ENCODE results near the gene HOXB3. TPM values are rescaled to one million over a fixed set of nuclear protein-coding genes. Genes with fewer than 3 reads are reported as not detected.

Gene HOXB3
- 10 to 100 TPM; 10.8 to 12.1 TPM for total RNA-seq

- Mint-ChIP-seq H3K27ac (no peak within 1 kb of the TSS), H3K4me3 (no peak within 1 kb of the TSS), H3K4me1 (peaks cover 48% of the 10 kb centered on the region), H3K27me3 (peaks cover 79% of the 10 kb centered on the region), H3K36me3 (ENCODE audit: low read depth) (no peaks in the 10 kb centered on the region), H3K9me3 (no peaks in the 10 kb centered on the region)
- ChIA-PET POLR2A (interaction anchor here (1.4 to 1.9 kb wide), 2 partner anchors 254 to 256 kb away, joined by 3 to 8 read pairs; no protein-coding TSS in a partner anchor), CTCF (interaction anchor here (0.9 to 5.8 kb wide), 4 partner anchors 97 to 431 kb away, joined by 3 to 62 read pairs (median 8); no protein-coding TSS in a partner anchor)
- DNase-seq: no peak
Measured at GRCh38 chr17:48589831-48590606, at the start of gene HOXB3. HOXB3 (minus strand) TSS chr17:48590241; CDS start chr17:48552474, 37,767 bp downstream.

GRCh38 chr17:48639136-48639535, 49.1 kb upstream of the HOXB3 start:
- POLR2A ChIA-PET: no interaction called here
- peaks cover 96% of the 10 kb centered on the region for H3K27me3 Mint-ChIP-seq
- CTCF ChIA-PET: no interaction called here
- no peak for DNase-seq
- peaks cover 17% of the 10 kb centered on the region for H3K4me1 Mint-ChIP-seq
- no peak overlapping the region for H3K27ac Mint-ChIP-seq
- no peak overlapping the region for H3K4me3 Mint-ChIP-seq
- H3K36me3 Mint-ChIP-seq (ENCODE audit: low read depth): no peaks in the 10 kb centered on the region
- H3K9me3 Mint-ChIP-seq: no peaks in the 10 kb centered on the region

GRCh38 chr17:48637323-48638260, 47.6 kb upstream of the HOXB3 start:
- Mint-ChIP-seq H3K4me1 (peaks cover 25% of the 10 kb centered on the region), H3K9me3 (no peaks in the 10 kb centered on the region), H3K27ac (no peak overlapping the region), H3K36me3 (ENCODE audit: low read depth) (no peaks in the 10 kb centered on the region), H3K27me3 (peaks cover 93% of the 10 kb centered on the region), H3K4me3 (no peak overlapping the region)
- CTCF ChIA-PET: interaction anchor here (0.9 to 2.4 kb wide), 20 partner anchors 11 to 606 kb away, joined by 3 to 27 read pairs (median 5); partner anchors contain the start of gene HOXB9
- POLR2A ChIA-PET: interaction anchor here (1.4 to 1.6 kb wide), 2 partner anchors 11 to 21 kb away, joined by 3 read pairs; no protein-coding TSS in a partner anchor
- DNase-seq: no peak

- no peaks in the 10 kb centered on the region for H3K9me3 Mint-ChIP-seq
- H3K4me1 Mint-ChIP-seq: peaks cover 27% of the 10 kb centered on the region
- DNase-seq: peak; percentile 74
- no peak overlapping the region for H3K4me3 Mint-ChIP-seq
- H3K36me3 Mint-ChIP-seq (ENCODE audit: low read depth): no peaks in the 10 kb centered on the region
- H3K27me3 Mint-ChIP-seq: peaks cover 93% of the 10 kb centered on the region
- ChIA-PET POLR2A (interaction anchor here (1.1 to 2.3 kb wide), 4 partner anchors 11 to 27 kb away, joined by 3 to 10 read pairs (median 4); partner anchors contain the start of gene HOXB9), CTCF (interaction anchor here (0.6 to 2.4 kb wide), 48 partner anchors 10 to 968 kb away, joined by 3 to 27 read pairs (median 4); partner anchors contain the start of genes ATP5MC1 and HOXB9)
- H3K27ac Mint-ChIP-seq: no peak overlapping the region
Measured at GRCh38 chr17:48636177-48637018, 46.4 kb upstream of the HOXB3 start.

- Mint-ChIP-seq H3K9me3 (no peaks in the 10 kb centered on the region), H3K4me3 (no peak overlapping the region), H3K36me3 (ENCODE audit: low read depth) (no peaks in the 10 kb centered on the region), H3K4me1 (peaks cover 25% of the 10 kb centered on the region), H3K27me3 (peaks cover 93% of the 10 kb centered on the region), H3K27ac (no peak overlapping the region)
- POLR2A ChIA-PET: interaction anchor here (0.9 to 2.3 kb wide), 2 partner anchors 9 to 26 kb away, joined by 3 to 10 read pairs; partner anchors contain the start of gene HOXB9
- CTCF ChIA-PET: interaction anchor here (0.7 to 2.4 kb wide), 4 partner anchors 9 to 494 kb away, joined by 3 to 20 read pairs (median 4); partner anchors contain the start of gene HOXB9
- DNase-seq: no peak
Measured at GRCh38 chr17:48634493-48635208, 44.6 kb upstream of the HOXB3 start.

- no peak for DNase-seq
- POLR2A ChIA-PET: no interaction called here
- no peaks in the 10 kb centered on the region for H3K9me3 Mint-ChIP-seq
- no peak overlapping the region for H3K27ac Mint-ChIP-seq
- no peak overlapping the region for H3K4me3 Mint-ChIP-seq
- CTCF ChIA-PET: interaction anchor here (0.9 to 1.4 kb wide), 3 partner anchors 9 to 32 kb away, joined by 3 read pairs; no protein-coding TSS in a partner anchor
- H3K27me3 Mint-ChIP-seq: peaks cover 95% of the 10 kb centered on the region
- H3K4me1 Mint-ChIP-seq: peaks cover 25% of the 10 kb centered on the region
- no peaks in the 10 kb centered on the region for H3K36me3 Mint-ChIP-seq (ENCODE audit: low read depth)
Measured at GRCh38 chr17:48633266-48633677, 43.2 kb upstream of the HOXB3 start.

GRCh38 chr17:48632579-48633265, 42.7 kb upstream of the HOXB3 start:
- ChIA-PET POLR2A (no interaction called here), CTCF (interaction anchor here (0.6 to 1.4 kb wide), 7 partner anchors 9 to 678 kb away, joined by 3 to 5 read pairs (median 3); partner anchors contain the start of gene HOXB5)
- no peak for DNase-seq
- Mint-ChIP-seq H3K4me3 (no peak overlapping the region), H3K36me3 (ENCODE audit: low read depth) (no peaks in the 10 kb centered on the region), H3K9me3 (no peaks in the 10 kb centered on the region), H3K4me1 (peaks cover 25% of the 10 kb centered on the region), H3K27ac (no peak overlapping the region), H3K27me3 (peaks cover 95% of the 10 kb centered on the region)

GRCh38 chr17:48631693-48632578, 41.9 kb upstream of the HOXB3 start:
- ChIA-PET POLR2A (no interaction called here), CTCF (interaction anchor here (0.6 to 1.4 kb wide), 8 partner anchors 10 to 677 kb away, joined by 3 to 5 read pairs (median 3); partner anchors contain the start of gene HOXB5)
- Mint-ChIP-seq H3K4me1 (peaks cover 27% of the 10 kb centered on the region), H3K4me3 (no peak overlapping the region), H3K36me3 (ENCODE audit: low read depth) (no peaks in the 10 kb centered on the region), H3K27ac (no peak overlapping the region), H3K9me3 (no peaks in the 10 kb centered on the region), H3K27me3 (peaks cover 95% of the 10 kb centered on the region)
- no peak for DNase-seq

- Mint-ChIP-seq H3K4me1 (peaks cover 26% of the 10 kb centered on the region), H3K27me3 (peaks cover 94% of the 10 kb centered on the region), H3K9me3 (no peaks in the 10 kb centered on the region), H3K36me3 (ENCODE audit: low read depth) (no peaks in the 10 kb centered on the region), H3K27ac (no peak overlapping the region), H3K4me3 (no peak overlapping the region)
- ChIA-PET CTCF (interaction anchor here (0.8 to 1.1 kb wide), 3 partner anchors 10 to 94 kb away, joined by 3 read pairs; no protein-coding TSS in a partner anchor), POLR2A (no interaction called here)
- DNase-seq: no peak
Measured at GRCh38 chr17:48630925-48631692, 41.1 kb upstream of the HOXB3 start.
